H4 (cell line): ENCODE results near the gene DMD. TPM values are rescaled to one million over a fixed set of nuclear protein-coding genes. Genes with fewer than 3 reads are reported as not detected.
"Not testable (repeated sequence)": the region's sequence is repeated elsewhere in the genome, so short reads cannot be mapped to it uniquely, and the experiment has no call there.

Experiments
- DNase-seq: peaks from one replicate; pipeline ENCODE4 v3.0.0-alpha.2; 2015; ENCODE audit warnings: low spot score
- total RNA-seq: library from RNA; depleted of rRNA; stranded (reverse); fragments of >200 nt; shearing (Covaris generic); gene quantifications from 2 replicates; pipeline ENCODE4 v1.2.3, GENCODE V29; 2014

DMD gene
- total RNA-seq, 1 experiment from 2014 or later, result 13.3 TPM

- DNase-seq, result no peak
These were observed 593.2 kb downstream of the DMD start for GRCh38 chrX:32618154-32618553.

- no peak for DNase-seq
These were observed 596.6 kb downstream of the DMD start for GRCh38 chrX:32614707-32615106.

- DNase-seq, result no peak
These were observed 612.2 kb downstream of the DMD start for GRCh38 chrX:32599156-32599555.

- no peak for DNase-seq
These were observed 612.6 kb downstream of the DMD start for GRCh38 chrX:32598707-32599106.

- no peak for DNase-seq
These were observed 613.6 kb downstream of the DMD start for GRCh38 chrX:32597777-32598176.

- no peak for DNase-seq
These were observed 618.6 kb downstream of the DMD start for GRCh38 chrX:32592786-32593185.

GRCh38 chrX:32591589-32591988 lies 619.8 kb downstream of the DMD start:
- DNase-seq, result no peak

GRCh38 chrX:32582729-32583128 lies 628.6 kb downstream of the DMD start:
- no peak for DNase-seq

GRCh38 chrX:32576885-32577284 lies 634.5 kb downstream of the DMD start:
- DNase-seq, result no peak

GRCh38 chrX:32572644-32573043 lies 638.7 kb downstream of the DMD start:
- peak; percentile 2 for DNase-seq

- no peak for DNase-seq
These were observed 639.8 kb downstream of the DMD start for GRCh38 chrX:32571579-32571978.

- DNase-seq, result no peak
These were observed 649.1 kb downstream of the DMD start for GRCh38 chrX:32562261-32562660.

GRCh38 chrX:32545101-32545500 lies 666.2 kb downstream of the DMD start:
- DNase-seq, result no peak

GRCh38 chrX:32538554-32538953 lies 672.8 kb downstream of the DMD start:
- DNase-seq, result no peak

GRCh38 chrX:32533848-32534247 lies 677.5 kb downstream of the DMD start:
- no peak for DNase-seq

- no peak for DNase-seq
These were observed 679.1 kb downstream of the DMD start for GRCh38 chrX:32532262-32532661.

- peak; percentile 25 for DNase-seq
These were observed 680.4 kb downstream of the DMD start for GRCh38 chrX:32530802-32531403.

GRCh38 chrX:32528451-32528850 lies 682.9 kb downstream of the DMD start:
- not testable (repeated sequence) for DNase-seq

GRCh38 chrX:32525234-32525633 lies 686.1 kb downstream of the DMD start:
- no peak for DNase-seq

GRCh38 chrX:32524385-32524784 lies 687.0 kb downstream of the DMD start:
- no peak for DNase-seq

GRCh38 chrX:32520789-32521188 lies 690.6 kb downstream of the DMD start:
- no peak for DNase-seq

- DNase-seq, result no peak
These were observed 696.4 kb downstream of the DMD start for GRCh38 chrX:32514986-32515385.

- DNase-seq, result no peak
These were observed 709.7 kb downstream of the DMD start for GRCh38 chrX:32501606-32502005.

- no peak for DNase-seq
These were observed 714.7 kb downstream of the DMD start for GRCh38 chrX:32496671-32497070.
